Hepatic stellate cell (primary cell): ENCODE results near the gene STX1B.
"Not testable (repeated sequence)": the region's sequence is repeated elsewhere in the genome, so short reads cannot be mapped to it uniquely, and the experiment has no call there.

Experiments
- DNase-seq: peaks from one replicate; pipeline ENCODE4 v3.0.0; 2011; ENCODE audit warnings: low spot score

Gene STX1B

DNA sequence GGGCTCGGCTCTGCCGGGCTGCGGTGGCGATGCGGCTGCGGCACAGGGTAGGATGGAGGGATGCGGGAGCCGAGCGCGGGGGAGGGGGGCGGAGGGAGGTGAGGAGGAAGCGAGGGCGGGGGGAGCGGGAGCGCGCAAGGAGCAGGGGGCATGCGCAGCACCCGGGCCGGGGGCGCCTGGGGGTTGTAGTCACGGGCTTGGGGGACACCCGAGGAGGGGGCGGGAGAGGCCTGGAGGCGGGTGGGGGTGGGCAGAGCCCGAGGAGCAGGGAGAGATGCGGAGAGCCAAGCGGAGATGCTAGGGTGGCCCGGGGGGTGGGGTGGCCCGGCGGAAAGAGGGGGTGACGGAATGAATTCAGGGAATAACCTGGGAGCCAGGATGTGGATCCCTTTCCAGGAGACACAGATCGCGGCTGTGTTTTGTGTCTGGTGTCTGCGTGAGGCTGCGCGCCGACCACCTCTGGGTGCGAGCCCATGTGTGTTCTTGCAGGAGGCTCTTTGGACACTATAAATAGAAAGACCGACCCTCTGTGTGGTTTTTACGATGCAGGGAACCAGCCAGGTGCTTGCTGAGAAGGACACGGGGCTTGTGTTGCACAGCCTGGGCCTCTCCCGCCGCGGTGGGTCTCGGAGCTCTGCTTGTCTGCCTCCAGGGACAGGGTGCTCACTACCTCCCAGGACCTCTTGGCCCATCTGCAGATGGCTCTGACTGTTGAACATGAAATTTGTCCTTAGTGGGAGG is at the start of gene STX1B:
Gene STX1B, minus strand, starts transcription at position 54 of the 741 bp plus-strand sequence. CDS start 242 bp downstream, outside the sequence.
- peak; percentile 63 for DNase-seq

DNA sequence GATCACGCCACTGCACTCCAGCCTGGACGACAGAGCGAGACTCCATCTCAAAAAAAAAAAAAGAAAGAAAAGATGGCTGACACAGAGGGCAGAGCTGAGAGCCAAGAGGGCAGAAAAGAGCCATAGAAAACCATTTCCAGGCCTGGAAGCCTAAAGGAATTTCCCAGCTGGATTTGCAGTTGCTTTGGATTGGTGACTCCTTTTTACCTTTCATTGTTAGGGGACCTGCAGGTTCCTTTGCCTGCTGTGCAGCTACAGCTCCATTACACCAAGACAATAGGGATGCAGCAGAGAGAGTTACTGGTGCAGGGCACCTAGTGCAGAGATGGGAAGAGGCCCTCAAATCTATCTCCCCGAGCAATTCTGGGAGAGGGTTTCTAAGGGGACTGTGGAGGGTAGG is 45.2 kb upstream of the STX1B start:
- DNase-seq: no peak

DNA sequence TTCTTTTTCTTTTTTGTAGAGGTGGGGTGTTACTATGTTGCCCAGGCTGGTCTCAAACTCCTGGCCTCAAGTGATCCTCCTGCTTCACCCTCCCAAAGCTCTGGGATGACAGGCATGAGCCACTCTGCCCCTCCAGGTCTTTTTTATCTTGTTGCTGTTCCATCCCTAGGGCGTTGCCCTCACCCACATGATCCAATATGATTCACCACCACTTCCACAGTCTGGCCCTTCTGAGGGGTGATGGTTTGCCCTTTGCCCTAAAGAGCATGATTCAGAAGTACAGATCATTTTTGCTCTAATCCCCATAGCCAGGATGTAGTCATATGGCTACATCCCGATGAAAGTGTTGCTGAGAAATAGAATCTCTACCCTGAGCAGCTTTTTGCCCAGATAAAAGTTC is 41.7 kb upstream of the STX1B start:
- DNase-seq: peak; percentile 96

GRCh38 chr16:31050280-31051030 is 40.0 kb upstream of the STX1B start:
- no peak for DNase-seq

DNA sequence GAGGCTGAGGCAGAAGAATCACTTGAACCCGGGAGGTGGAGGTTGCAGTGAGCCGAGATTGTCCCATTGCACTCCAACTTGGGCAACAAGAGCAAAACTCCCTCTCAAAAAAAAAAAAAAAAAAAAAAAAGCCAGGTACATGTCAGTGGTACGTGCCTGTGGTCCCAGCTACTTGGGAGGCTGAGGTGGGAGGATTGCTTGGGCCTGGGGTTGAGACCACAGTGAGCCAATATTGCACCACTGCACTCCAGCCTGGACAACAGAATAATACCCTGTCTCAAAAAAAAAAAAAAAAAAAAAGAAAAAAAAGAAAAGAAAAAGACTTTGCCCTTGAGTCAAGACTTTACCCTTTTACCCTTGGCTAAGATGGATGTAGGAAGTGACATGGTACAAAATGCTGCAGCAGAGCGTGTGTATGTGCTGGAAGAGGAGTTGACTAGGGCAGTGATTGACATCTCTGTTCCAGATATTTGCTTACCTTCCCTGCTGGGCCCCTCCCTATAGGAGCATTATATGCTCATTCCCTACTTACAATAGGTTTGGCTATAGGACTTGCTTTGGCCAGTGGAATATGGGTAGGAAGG is 33.6 kb upstream of the STX1B start:
- no peak for DNase-seq

GRCh38 chr16:31043352-31043751 is 32.9 kb upstream of the STX1B start:
- DNase-seq: no peak

DNA sequence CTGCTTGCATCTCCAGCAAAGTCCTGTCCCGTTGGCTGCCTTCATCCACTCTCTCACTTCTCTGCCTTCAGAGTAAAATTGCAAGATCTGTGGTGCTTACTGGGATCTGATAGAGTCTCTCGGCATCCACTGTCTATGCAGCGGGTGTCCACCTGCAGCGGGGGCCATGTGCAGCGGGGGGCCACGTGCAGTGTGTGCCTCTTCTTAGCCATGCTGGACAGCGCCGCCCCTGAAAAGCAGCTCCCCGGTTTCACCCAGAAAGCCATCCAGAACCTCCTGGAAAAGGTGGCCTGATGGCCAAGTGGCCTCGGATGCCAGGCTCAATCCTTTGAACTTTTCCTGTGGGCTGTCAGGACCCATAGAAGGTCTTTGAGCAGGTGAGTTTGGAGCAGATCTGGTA is 32.4 kb upstream of the STX1B start:
- no peak for DNase-seq

- no peak for DNase-seq
Measured at GRCh38 chr16:31038993-31039392, 28.6 kb upstream of the STX1B start.

DNA sequence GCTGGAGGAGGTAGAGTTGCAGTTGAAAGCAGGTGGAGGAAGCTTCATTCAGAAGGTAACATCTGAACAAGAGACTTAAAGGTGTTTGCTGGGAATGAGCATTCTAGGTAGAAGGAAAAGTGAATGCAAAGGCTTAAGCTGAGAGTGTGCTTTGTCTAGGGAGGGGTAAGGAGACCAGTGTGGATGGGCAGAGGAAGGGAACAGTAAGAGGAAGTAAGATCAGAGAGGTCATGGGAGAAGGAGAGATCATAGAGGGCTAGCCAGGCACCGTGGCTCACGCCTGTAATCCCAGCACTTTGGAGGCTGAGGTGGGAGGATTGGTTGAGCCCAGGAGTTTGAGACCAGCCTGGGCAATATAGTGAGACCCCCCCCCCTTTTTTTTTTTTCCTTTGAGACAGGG is 26.3 kb upstream of the STX1B start:
- no peak for DNase-seq

- peak; percentile 99 for DNase-seq
Measured at GRCh38 chr16:31033709-31034492, 23.5 kb upstream of the STX1B start.

- DNase-seq: peak; percentile 93
Measured at GRCh38 chr16:31032736-31033708, 22.6 kb upstream of the STX1B start, which contains the start of gene STX4. STX4 (plus strand) TSS chr16:31033558; CDS start chr16:31033806, 248 bp downstream.

GRCh38 chr16:31031276-31031675 is 20.8 kb upstream of the STX1B start:
- no peak for DNase-seq

DNA sequence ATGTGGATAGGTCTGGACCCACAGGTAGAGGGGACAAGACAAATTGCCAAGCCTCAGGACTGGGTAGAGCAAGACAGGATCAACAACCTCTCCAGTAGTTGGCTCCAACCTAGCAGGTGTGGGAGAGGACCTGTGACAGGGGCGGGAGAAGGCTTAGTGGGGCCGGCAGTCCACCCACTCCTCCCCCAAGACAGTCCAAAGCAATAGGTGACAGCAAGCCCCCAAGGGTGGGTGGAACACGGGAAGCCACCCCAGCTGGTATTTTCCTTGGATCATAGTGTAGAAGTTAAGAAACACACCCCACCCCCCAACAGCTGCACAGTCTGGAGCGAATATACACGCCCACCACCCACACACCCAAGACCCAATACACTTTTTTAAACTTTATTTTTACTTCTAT is 18.8 kb upstream of the STX1B start:
- DNase-seq: no peak

- DNase-seq: no peak
Measured at GRCh38 chr16:31025339-31025738, 14.9 kb upstream of the STX1B start.

GRCh38 chr16:31023627-31024226 is 13.3 kb upstream of the STX1B start:
- DNase-seq: no peak

DNA sequence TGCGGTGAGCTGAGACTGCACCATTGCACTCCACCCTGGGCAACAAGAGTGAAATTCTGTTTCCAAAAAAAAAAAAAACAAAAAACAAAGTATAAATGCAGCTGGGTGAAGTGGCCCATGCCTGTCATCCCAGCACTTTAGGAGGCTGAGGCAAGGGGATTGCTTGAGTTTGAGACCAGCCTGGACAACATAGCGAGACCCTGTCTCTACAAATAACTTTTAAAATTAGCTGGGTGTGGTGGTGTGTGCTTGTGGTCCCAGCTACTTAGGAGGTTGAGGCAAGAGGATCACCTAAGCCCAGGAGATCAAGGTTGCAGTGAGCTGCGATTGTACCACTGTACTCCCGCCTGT is 12.8 kb upstream of the STX1B start:
- DNase-seq: no peak

GRCh38 chr16:31022544-31023251 is 12.3 kb upstream of the STX1B start:
- no peak for DNase-seq

DNA sequence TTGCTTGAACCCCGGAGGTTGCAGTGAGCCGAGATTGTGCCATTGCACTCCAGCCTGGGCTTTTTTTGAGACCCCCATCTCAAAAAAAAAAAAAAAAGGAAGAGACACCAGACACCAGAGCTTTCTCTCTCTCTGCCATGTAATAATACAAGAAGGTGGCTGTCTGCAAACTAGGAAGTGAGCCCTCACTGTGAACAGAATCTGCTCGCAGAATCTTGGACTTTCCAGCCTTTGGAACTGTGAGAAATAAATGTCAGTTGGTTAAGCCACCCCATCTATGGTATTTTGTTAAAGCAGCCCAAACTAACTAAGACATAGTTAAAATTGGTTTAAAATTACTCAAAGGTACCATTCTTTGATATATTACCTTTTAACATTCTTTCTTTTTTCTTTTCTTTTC is 10.1 kb upstream of the STX1B start:
- no peak for DNase-seq

- not testable (repeated sequence) for DNase-seq
Measured at GRCh38 chr16:31017756-31018155, 7.3 kb upstream of the STX1B start.

DNA sequence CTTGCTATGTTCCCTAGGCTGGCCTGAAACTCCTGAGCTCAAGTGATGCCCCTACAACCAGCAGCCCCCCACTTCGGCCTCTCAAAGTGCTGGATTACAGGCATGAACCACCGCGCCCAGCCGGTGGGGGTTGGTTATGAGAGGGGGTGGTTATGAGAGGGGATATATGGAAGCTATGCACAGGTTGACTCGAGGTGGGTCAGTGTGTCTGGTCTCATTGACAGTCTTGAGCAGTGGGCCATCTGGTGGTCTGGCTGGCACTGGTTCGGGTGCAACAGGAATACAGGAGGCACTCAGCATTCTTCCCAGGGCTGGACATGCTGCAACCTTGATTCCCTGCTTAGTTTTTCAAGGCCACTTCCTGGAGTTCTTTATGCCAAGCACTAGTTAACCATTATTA is 5.6 kb upstream of the STX1B start:
- DNase-seq: no peak
